SH-SY5Y (cell line): ENCODE measurements around the gene SLCO4A1.

Experiments
- GATA2 ChIP-seq: IDR thresholded peaks from 2 replicates; pipeline ENCODE4 v1.6.1; 2011; ENCODE audit warnings: mild to moderate bottlenecking, low read depth, low read length
- GATA3 ChIP-seq: IDR thresholded peaks from 2 replicates; pipeline ENCODE4 v1.6.1; 2011; ENCODE audit warnings: low read depth, mild to moderate bottlenecking, low read length, moderate library complexity

- no peak for TF ChIP-seq GATA2
- TF ChIP-seq GATA3 = no peak
Observed at GRCh38 chr20:62621251-62622110, 20.8 kb upstream of the SLCO4A1 start.
